Liver (tissue), 9 donors: Measurements from ENCODE around the gene SPPL2C. TPM values are rescaled to one million over a fixed set of nuclear protein-coding genes. Genes with fewer than 3 reads are reported as not detected.

ENCODE experiments used
- DNase-seq: peaks from one replicate; pipeline ENCODE4 v3.0.0-alpha.2; 2017; ENCODE audit warnings: low spot score
- H3K27ac ChIP-seq, 2 donors: one replicate each; pipeline ENCODE4 v1.7.0; 2013; ENCODE audit warnings: inconsistent platforms in 2 of 2, low read length in 2 of 2, control low read depth in 1 of 2, low read depth in 1 of 2, mild to moderate bottlenecking in 1 of 2
- H3K27me3 ChIP-seq, 4 donors: one replicate each; pipeline versions ENCODE4 v1.6.1 to v1.7.0; 2013; ENCODE audit warnings: low read length in 3 of 4, inconsistent platforms in 1 of 4, mild to moderate bottlenecking in 1 of 4, moderate library complexity in 1 of 4; ENCODE audit not compliant: control insufficient read depth in 4 of 4, insufficient read depth in 4 of 4
- H3K36me3 ChIP-seq, 4 donors: one replicate each; pipeline versions ENCODE4 v1.6.1 to v1.7.0; 2013; ENCODE audit warnings: low read length in 3 of 4, mild to moderate bottlenecking in 3 of 4, low read depth in 1 of 4, moderate library complexity in 1 of 4; ENCODE audit not compliant: control insufficient read depth in 4 of 4, insufficient read depth in 3 of 4
- H3K4me1 ChIP-seq, 4 donors: one replicate each; pipeline versions ENCODE4 v1.6.1 to v1.7.0; 2013; ENCODE audit warnings: low read length in 3 of 4, mild to moderate bottlenecking in 3 of 4, moderate library complexity in 1 of 4; ENCODE audit not compliant: control insufficient read depth in 4 of 4, insufficient read depth in 4 of 4
- H3K4me3 ChIP-seq, 3 donors: one replicate each; pipeline versions ENCODE4 v1.6.1 to v1.7.0; 2013; ENCODE audit warnings: low read length in 3 of 3, control low read depth in 1 of 3, low read depth in 1 of 3, mild to moderate bottlenecking in 1 of 3
- H3K9ac ChIP-seq, 2 donors: one replicate each; pipeline ENCODE4 v1.7.0; 2013; ENCODE audit warnings: low read length in 2 of 2, mild to moderate bottlenecking in 2 of 2, moderate library complexity in 2 of 2, control low read depth in 1 of 2, low read depth in 1 of 2
- H3K9me3 ChIP-seq, 4 donors: one replicate each; pipeline versions ENCODE4 v1.6.1 to v1.7.0; 2013; ENCODE audit warnings: low read length in 3 of 4; ENCODE audit not compliant: control insufficient read depth in 4 of 4
- EGR1 ChIP-seq, 2 donors: IDR thresholded peaks; 2 replicates each; pipeline ENCODE4 v1.6.1; 2016 to 2018; ENCODE audit warnings: antibody characterized with exemption in 2 of 2, low read depth in 2 of 2
- FOXA1 ChIP-seq: IDR thresholded peaks from 2 replicates; pipeline ENCODE4 v1.6.1; 2016; ENCODE audit warnings: antibody characterized with exemption
- FOXA2 ChIP-seq: IDR thresholded peaks from 2 replicates; pipeline ENCODE4 v1.6.1; 2016; ENCODE audit warnings: antibody characterized with exemption
- GABPA ChIP-seq, 2 donors: IDR thresholded peaks in 1 of 2; conservative IDR thresholded peaks in 1 of 2; 2 replicates each; pipeline ENCODE4 v1.6.1; 2016; ENCODE audit warnings: antibody characterized with exemption in 2 of 2, mild to moderate bottlenecking in 1 of 2, moderate library complexity in 1 of 2
- HNF4A ChIP-seq, 2 donors: conservative IDR thresholded peaks; 2 replicates each; pipeline ENCODE4 v1.6.1; 2016; ENCODE audit warnings: antibody characterized with exemption in 2 of 2, mild to moderate bottlenecking in 2 of 2
- HNF4G ChIP-seq: IDR thresholded peaks from 2 replicates; pipeline ENCODE4 v1.6.1; 2016; ENCODE audit warnings: antibody characterized with exemption
- JUND ChIP-seq, 2 donors: IDR thresholded peaks; 2 replicates each; pipeline ENCODE4 v1.6.1; 2016; ENCODE audit warnings: antibody characterized with exemption in 2 of 2
- NR2F2 ChIP-seq: IDR thresholded peaks from 2 replicates; pipeline ENCODE4 v1.6.1; 2016; ENCODE audit warnings: antibody characterized with exemption
- RAD21 ChIP-seq, 2 donors: IDR thresholded peaks; 2 replicates each; pipeline ENCODE4 v1.6.1; 2016; ENCODE audit warnings: antibody characterized with exemption in 2 of 2, mild to moderate bottlenecking in 2 of 2
- RXRA ChIP-seq, 2 donors: IDR thresholded peaks; 2 replicates each; pipeline ENCODE4 v1.6.1; 2017 to 2018; ENCODE audit warnings: antibody characterized with exemption in 2 of 2, mild to moderate bottlenecking in 1 of 2
- SP1 ChIP-seq: IDR thresholded peaks from 2 replicates; pipeline ENCODE4 v1.6.1; 2018; ENCODE audit warnings: antibody characterized with exemption, mild to moderate bottlenecking
- TAF1 ChIP-seq: conservative IDR thresholded peaks from 2 replicates; pipeline ENCODE4 v1.6.1; 2016; ENCODE audit warnings: antibody characterized with exemption, mild to moderate bottlenecking
- YY1 ChIP-seq: IDR thresholded peaks from 2 replicates; pipeline ENCODE4 v1.6.1; 2016; ENCODE audit warnings: antibody characterized with exemption, mild to moderate bottlenecking
- ZBTB33 ChIP-seq: IDR thresholded peaks from 2 replicates; pipeline ENCODE4 v1.6.1; 2016; ENCODE audit warnings: antibody characterized with exemption
- WGBS: extraction: QIAGEN DNeasy Blood & Tissue Kit; methylation state at CpG from one replicate; pipeline ENCODE4 v1.1.7; 2013; 5-methylcytosine and 5-hydroxymethylcytosine counted together
- polyA plus RNA-seq, 2 donors: library from polyadenylated mRNA; stranded (reverse) in 1 of 2; unstranded in 1 of 2; fragments of 200-250 nt in 1 of 2; fragments of >200 nt in 1 of 2; fragmentation: Nextera tagmentation in 1 of 2; extraction: Ambion mirVana in 1 of 2; gene quantifications; one replicate each; pipeline versions ENCODE4 v1.2.1 to v1.2.3, GENCODE V29; 2013 to 2015
- total RNA-seq, 2 donors: library from RNA; depleted of rRNA; stranded (reverse); fragments of >200 nt; gene quantifications; one replicate each; pipeline ENCODE4 v1.2.3, GENCODE V29; 2014
- TF ChIP-seq, protein P1 (sequence below): fragments of 150-350 bp; IDR thresholded peaks from 2 replicates; pipeline ENCODE4 v1.5.1; 2017; ENCODE audit warnings: improper control_type of control experiment, low read depth, low read length; ENCODE audit not compliant: missing input control
- TF ChIP-seq, protein P2 (sequence below): IDR thresholded peaks from 2 replicates; pipeline ENCODE4 v1.6.1; 2016; ENCODE audit warnings: antibody characterized with exemption, mild to moderate bottlenecking
- TF ChIP-seq, protein P3 (sequence below): IDR thresholded peaks from 2 replicates; pipeline ENCODE4 v1.6.1; 2016; ENCODE audit warnings: antibody characterized with exemption
- TF ChIP-seq, protein P4 (sequence below): IDR thresholded peaks from 2 replicates; pipeline ENCODE4 v1.6.1; 2016; ENCODE audit warnings: antibody characterized with exemption
- donor health status: healthy.
- donor health status: healthy.
- donor health status: healthy.
- donor health status: healthy.
- donor health status: healthy.

Gene SPPL2C
- total and polyA plus RNA-seq, 4 donors: not detected

- no peak for DNase-seq
- Histone ChIP-seq H3K4me3 (no peak overlapping the region), H3K36me3 (no peaks in the 10 kb centered on the region), H3K27ac (no peak overlapping the region), H3K9ac (no peak overlapping the region), H3K4me1 (no peaks in the 10 kb centered on the region), H3K9me3 (no peaks in the 10 kb centered on the region), H3K27me3 (peaks cover 0 to 3% (median 0%) of the 10 kb centered on the region in 4 donors)
- TF ChIP-seq, protein P1, sequence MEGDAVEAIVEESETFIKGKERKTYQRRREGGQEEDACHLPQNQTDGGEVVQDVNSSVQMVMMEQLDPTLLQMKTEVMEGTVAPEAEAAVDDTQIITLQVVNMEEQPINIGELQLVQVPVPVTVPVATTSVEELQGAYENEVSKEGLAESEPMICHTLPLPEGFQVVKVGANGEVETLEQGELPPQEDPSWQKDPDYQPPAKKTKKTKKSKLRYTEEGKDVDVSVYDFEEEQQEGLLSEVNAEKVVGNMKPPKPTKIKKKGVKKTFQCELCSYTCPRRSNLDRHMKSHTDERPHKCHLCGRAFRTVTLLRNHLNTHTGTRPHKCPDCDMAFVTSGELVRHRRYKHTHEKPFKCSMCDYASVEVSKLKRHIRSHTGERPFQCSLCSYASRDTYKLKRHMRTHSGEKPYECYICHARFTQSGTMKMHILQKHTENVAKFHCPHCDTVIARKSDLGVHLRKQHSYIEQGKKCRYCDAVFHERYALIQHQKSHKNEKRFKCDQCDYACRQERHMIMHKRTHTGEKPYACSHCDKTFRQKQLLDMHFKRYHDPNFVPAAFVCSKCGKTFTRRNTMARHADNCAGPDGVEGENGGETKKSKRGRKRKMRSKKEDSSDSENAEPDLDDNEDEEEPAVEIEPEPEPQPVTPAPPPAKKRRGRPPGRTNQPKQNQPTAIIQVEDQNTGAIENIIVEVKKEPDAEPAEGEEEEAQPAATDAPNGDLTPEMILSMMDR: no peak
- TF ChIP-seq, protein P2, sequence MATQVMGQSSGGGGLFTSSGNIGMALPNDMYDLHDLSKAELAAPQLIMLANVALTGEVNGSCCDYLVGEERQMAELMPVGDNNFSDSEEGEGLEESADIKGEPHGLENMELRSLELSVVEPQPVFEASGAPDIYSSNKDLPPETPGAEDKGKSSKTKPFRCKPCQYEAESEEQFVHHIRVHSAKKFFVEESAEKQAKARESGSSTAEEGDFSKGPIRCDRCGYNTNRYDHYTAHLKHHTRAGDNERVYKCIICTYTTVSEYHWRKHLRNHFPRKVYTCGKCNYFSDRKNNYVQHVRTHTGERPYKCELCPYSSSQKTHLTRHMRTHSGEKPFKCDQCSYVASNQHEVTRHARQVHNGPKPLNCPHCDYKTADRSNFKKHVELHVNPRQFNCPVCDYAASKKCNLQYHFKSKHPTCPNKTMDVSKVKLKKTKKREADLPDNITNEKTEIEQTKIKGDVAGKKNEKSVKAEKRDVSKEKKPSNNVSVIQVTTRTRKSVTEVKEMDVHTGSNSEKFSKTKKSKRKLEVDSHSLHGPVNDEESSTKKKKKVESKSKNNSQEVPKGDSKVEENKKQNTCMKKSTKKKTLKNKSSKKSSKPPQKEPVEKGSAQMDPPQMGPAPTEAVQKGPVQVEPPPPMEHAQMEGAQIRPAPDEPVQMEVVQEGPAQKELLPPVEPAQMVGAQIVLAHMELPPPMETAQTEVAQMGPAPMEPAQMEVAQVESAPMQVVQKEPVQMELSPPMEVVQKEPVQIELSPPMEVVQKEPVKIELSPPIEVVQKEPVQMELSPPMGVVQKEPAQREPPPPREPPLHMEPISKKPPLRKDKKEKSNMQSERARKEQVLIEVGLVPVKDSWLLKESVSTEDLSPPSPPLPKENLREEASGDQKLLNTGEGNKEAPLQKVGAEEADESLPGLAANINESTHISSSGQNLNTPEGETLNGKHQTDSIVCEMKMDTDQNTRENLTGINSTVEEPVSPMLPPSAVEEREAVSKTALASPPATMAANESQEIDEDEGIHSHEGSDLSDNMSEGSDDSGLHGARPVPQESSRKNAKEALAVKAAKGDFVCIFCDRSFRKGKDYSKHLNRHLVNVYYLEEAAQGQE: no peak
- TF ChIP-seq HNF4G (no peak), JUND (IDR thresholded peaks at IDR 0.05) (no peak), RAD21 (IDR thresholded peaks at IDR 0.05) (no peak), NR2F2 (no peak), HNF4A (conservative IDR thresholded peaks at IDR 0.05) (no peak), EGR1 (IDR thresholded peaks at IDR 0.05; ENCODE audit: low read depth in 2 of 2) (no peak), YY1 (no peak), RXRA (IDR thresholded peaks at IDR 0.05) (no peak), ZBTB33 (no peak), SP1 (no peak), FOXA2 (no peak), GABPA (IDR thresholded peaks at IDR 0.05 in 1 of 2, conservative IDR thresholded peaks at IDR 0.05 in 1 of 2) (no peak)
- TF ChIP-seq, protein P3, sequence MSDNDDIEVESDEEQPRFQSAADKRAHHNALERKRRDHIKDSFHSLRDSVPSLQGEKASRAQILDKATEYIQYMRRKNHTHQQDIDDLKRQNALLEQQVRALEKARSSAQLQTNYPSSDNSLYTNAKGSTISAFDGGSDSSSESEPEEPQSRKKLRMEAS: no peak
- TF ChIP-seq, protein P4, sequence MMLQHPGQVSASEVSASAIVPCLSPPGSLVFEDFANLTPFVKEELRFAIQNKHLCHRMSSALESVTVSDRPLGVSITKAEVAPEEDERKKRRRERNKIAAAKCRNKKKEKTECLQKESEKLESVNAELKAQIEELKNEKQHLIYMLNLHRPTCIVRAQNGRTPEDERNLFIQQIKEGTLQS: no peak
- WGBS: 40% methylated on average over 6 of the region's 6 CpGs
These were observed 29.0 kb downstream of the SPPL2C start for GRCh38 chr17:45873728-45874127.

DNA sequence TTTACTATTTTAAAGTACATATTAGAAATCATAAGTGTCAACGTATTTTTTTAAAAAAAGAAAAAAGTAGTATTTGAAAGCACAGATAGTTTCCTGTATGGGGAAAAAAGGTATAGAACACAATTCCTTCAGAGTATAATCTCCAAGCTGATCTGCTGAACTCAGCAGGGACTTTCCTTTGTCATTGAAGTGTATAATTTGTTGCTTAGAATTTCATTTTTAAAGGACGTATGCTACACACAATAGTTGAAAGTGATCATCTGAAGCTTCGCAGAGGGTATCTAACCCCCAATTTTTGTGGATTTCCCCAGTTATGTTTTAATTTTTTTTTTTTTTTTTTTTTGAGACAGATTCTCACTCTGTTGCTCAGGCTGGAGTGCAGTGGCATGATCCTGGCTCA, 29.5 kb downstream of the SPPL2C start:
- WGBS: 49% methylated on average over 3 of the region's 3 CpGs

More for the DNA sequence above, 29.5 kb downstream of the SPPL2C start:
- Histone ChIP-seq H3K9ac (no peak overlapping the region), H3K36me3 (no peaks in the 10 kb centered on the region), H3K9me3 (no peaks in the 10 kb centered on the region), H3K27ac (no peak overlapping the region), H3K27me3 (peaks cover 0 to 3% (median 0%) of the 10 kb centered on the region in 4 donors), H3K4me1 (no peaks in the 10 kb centered on the region), H3K4me3 (no peak overlapping the region)
- TF ChIP-seq YY1: no peak
- TF ChIP-seq, protein P4: no peak
- TF ChIP-seq TAF1: no peak
- no peak for TF ChIP-seq HNF4G
- no peak for TF ChIP-seq JUND (IDR thresholded peaks at IDR 0.05)
- no peak for TF ChIP-seq SP1
- TF ChIP-seq RXRA (IDR thresholded peaks at IDR 0.05): no peak
- TF ChIP-seq NR2F2: no peak
- no peak for TF ChIP-seq HNF4A (conservative IDR thresholded peaks at IDR 0.05)
- TF ChIP-seq FOXA1: no peak
- TF ChIP-seq, protein P1: no peak
- no peak for TF ChIP-seq GABPA (IDR thresholded peaks at IDR 0.05 in 1 of 2, conservative IDR thresholded peaks at IDR 0.05 in 1 of 2)
- TF ChIP-seq ZBTB33: no peak
- DNase-seq: no peak
